HL-60 (cell line): ENCODE results near the gene TMEM242.

ENCODE experiments used
- DNase-seq, 2 experiments: peaks; one replicate each; pipeline ENCODE4 v3.0.0-alpha.2; 2010 to 2020; ENCODE audit warnings: low read depth in 1 of 2, low spot score in 1 of 2
- H3K27ac ChIP-seq: fragments of 250-450 bp; sonication (Bioruptor Pico); replicated peaks from 2 replicates; pipeline ENCODE4 v1.5.1; 2020; ENCODE audit warnings: mild to moderate bottlenecking, moderate library complexity
- H3K27me3 ChIP-seq: fragments of 250-450 bp; sonication (Bioruptor Pico); 2 replicates; pipeline ENCODE4 v1.5.1; 2021; ENCODE audit warnings: mild to moderate bottlenecking, moderate library complexity; ENCODE audit not compliant: insufficient read depth, poor library complexity, severe bottlenecking
- H3K4me3 ChIP-seq: replicated peaks from 2 replicates; pipeline ENCODE4 v1.5.1; 2011; ENCODE audit warnings: mild to moderate bottlenecking, control low read depth, low read length; ENCODE audit not compliant: insufficient read depth
- CTCF ChIP-seq: IDR thresholded peaks from one replicate; pipeline ENCODE4 v1.5.1; 2011; ENCODE audit warnings: low read length, control low read depth, inconsistent platforms; ENCODE audit not compliant: insufficient read depth
- GABPA ChIP-seq: IDR thresholded peaks from 2 replicates; pipeline ENCODE4 v1.6.1; 2012; ENCODE audit warnings: low read depth
- POLR2AphosphoS5 ChIP-seq: IDR thresholded peaks from 2 replicates; pipeline ENCODE4 v1.6.1; 2012; ENCODE audit warnings: low read depth
- REST ChIP-seq: IDR thresholded peaks from 2 replicates; pipeline ENCODE4 v1.6.1; 2012; ENCODE audit warnings: low read depth; ENCODE audit not compliant: insufficient replicate concordance
- SPI1 ChIP-seq: IDR thresholded peaks from 2 replicates; pipeline ENCODE4 v1.6.1; 2012; ENCODE audit warnings: low read depth, mild to moderate bottlenecking, borderline replicate concordance

TMEM242 gene

DNA sequence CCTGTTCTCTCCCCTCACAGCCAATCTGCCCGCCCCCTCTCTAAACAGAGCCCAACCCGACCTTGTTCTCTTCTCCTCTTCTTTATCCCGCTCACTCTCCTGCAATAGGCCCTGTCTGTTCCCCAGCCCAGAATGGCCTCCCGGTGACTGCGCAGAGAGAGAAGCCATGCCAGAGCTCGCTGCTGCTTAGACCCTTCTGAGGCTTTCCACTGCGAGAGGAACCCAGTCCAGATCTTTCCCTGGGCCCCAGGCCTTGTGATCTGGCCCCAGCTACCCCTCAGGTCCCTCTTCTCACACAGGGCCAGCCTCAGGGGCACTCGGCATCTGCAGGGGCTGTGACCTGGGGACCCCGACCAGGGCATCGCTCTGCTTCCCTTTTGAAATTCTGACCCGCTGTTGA, 58.1 kb downstream of the TMEM242 start:
- no peak for TF ChIP-seq CTCF
- no peak for TF ChIP-seq GABPA
- TF ChIP-seq REST, result no peak
- no peak for TF ChIP-seq POLR2AphosphoS5
- TF ChIP-seq SPI1, result no peak
- H3K27me3 ChIP-seq, result no peaks in the 10 kb centered on the region
- no peak for DNase-seq
- no peak overlapping the region for H3K4me3 ChIP-seq
- H3K27ac ChIP-seq, result no peak overlapping the region

- H3K27ac ChIP-seq, result no peak overlapping the region
- no peak for DNase-seq
- no peaks in the 10 kb centered on the region for H3K27me3 ChIP-seq
- no peak for TF ChIP-seq REST
- TF ChIP-seq GABPA, result no peak
- no peak for TF ChIP-seq CTCF
- TF ChIP-seq SPI1, result no peak
- TF ChIP-seq POLR2AphosphoS5, result no peak
- no peak overlapping the region for H3K4me3 ChIP-seq
These were observed 58.6 kb downstream of the TMEM242 start for GRCh38 chr6:157264701-157265100.

- H3K27me3 ChIP-seq, result no peaks in the 10 kb centered on the region
- no peak overlapping the region for H3K4me3 ChIP-seq
- TF ChIP-seq REST, result no peak
- no peak for TF ChIP-seq POLR2AphosphoS5
- TF ChIP-seq GABPA, result no peak
- no peak for TF ChIP-seq CTCF
- no peak for TF ChIP-seq SPI1
- no peak overlapping the region for H3K27ac ChIP-seq
- DNase-seq, result no peak
These were observed 59.4 kb downstream of the TMEM242 start for GRCh38 chr6:157263881-157264397.
